Esophagus (tissue), 2 donors: Measurements from ENCODE around the gene IL13. TPM values are rescaled to one million over a fixed set of nuclear protein-coding genes. Genes with fewer than 3 reads are reported as not detected.

Experiments
- H3K27ac ChIP-seq, 2 donors: one replicate each; pipeline ENCODE4 v1.5.1; 2013; ENCODE audit warnings: low read depth in 2 of 2, mild to moderate bottlenecking in 2 of 2, inconsistent platforms in 1 of 2, low read length in 1 of 2, moderate library complexity in 1 of 2
- H3K27me3 ChIP-seq, 2 donors: one replicate each; pipeline ENCODE4 v1.6.1; 2013; ENCODE audit warnings: low read length in 2 of 2, control low read depth in 1 of 2, mild to moderate bottlenecking in 1 of 2; ENCODE audit not compliant: insufficient read depth in 2 of 2, control insufficient read depth in 1 of 2
- H3K36me3 ChIP-seq, 2 donors: one replicate each; pipeline ENCODE4 v1.6.1; 2013; ENCODE audit warnings: low read length in 1 of 2; ENCODE audit not compliant: control insufficient read depth in 2 of 2, insufficient read depth in 2 of 2
- H3K4me1 ChIP-seq, 2 donors: one replicate each; pipeline ENCODE4 v1.6.1; 2013; ENCODE audit warnings: low read length in 1 of 2; ENCODE audit not compliant: control insufficient read depth in 2 of 2, insufficient read depth in 2 of 2
- H3K4me3 ChIP-seq, 2 donors: one replicate each; pipeline ENCODE4 v1.5.1; 2013; ENCODE audit warnings: low read length in 2 of 2, mild to moderate bottlenecking in 2 of 2, low read depth in 1 of 2, moderate library complexity in 1 of 2
- H3K9me3 ChIP-seq, 2 donors: one replicate each; pipeline ENCODE4 v1.6.1; 2013; ENCODE audit warnings: mild to moderate bottlenecking in 2 of 2, low read depth in 1 of 2, low read length in 1 of 2, moderate library complexity in 1 of 2; ENCODE audit not compliant: control insufficient read depth in 2 of 2, insufficient read depth in 1 of 2
- WGBS, 2 donors: extraction: QIAGEN DNeasy Blood & Tissue Kit; methylation state at CpG; one replicate each; pipeline ENCODE4 v1.1.7; 2013; 5-methylcytosine and 5-hydroxymethylcytosine counted together
- polyA plus RNA-seq, 2 donors: library from polyadenylated mRNA; stranded (reverse); fragments of 200-250 nt; gene quantifications; one replicate each; pipeline ENCODE4 v1.2.3, GENCODE V29; 2013
- donor health status: healthy with polysubstance abuse.
- donor health status: Bipolar disorder and iron deficiency.

The IL13 gene
- polyA plus RNA-seq, 2 donors = not detected

GRCh38 chr5:132653716-132654115 lies 4.3 kb upstream of the IL13 start:
- Histone ChIP-seq H3K4me1 (peaks cover 5 to 8% of the 10 kb centered on the region in 2 donors), H3K27ac (no peak overlapping the region), H3K27me3 (peaks cover 0 to 4% of the 10 kb centered on the region in 2 donors), H3K9me3 (no peaks in the 10 kb centered on the region), H3K4me3 (no peak overlapping the region), H3K36me3 (no peaks in the 10 kb centered on the region)
- 29 to 40% methylated on average over 7 of the region's 7 CpGs for WGBS, 2 donors

- H3K4me1 ChIP-seq = peaks cover 5 to 8% of the 10 kb centered on the region in 2 donors
- WGBS, 2 donors = 5 to 6% methylated on average over 72 to 92 of the region's 92 CpGs
- H3K4me3 ChIP-seq = peak overlapping the region; percentile 35 to 37
- H3K9me3 ChIP-seq = no peaks in the 10 kb centered on the region
- no peak overlapping the region for H3K27ac ChIP-seq
- H3K36me3 ChIP-seq = no peaks in the 10 kb centered on the region
- H3K27me3 ChIP-seq = peaks cover 0 to 4% of the 10 kb centered on the region in 2 donors
These were observed 1.9 kb upstream of the IL13 start for GRCh38 chr5:132655821-132656773.

- H3K27ac ChIP-seq = no peak overlapping the region
- H3K36me3 ChIP-seq = no peaks in the 10 kb centered on the region
- H3K4me1 ChIP-seq = peaks cover 5 to 8% of the 10 kb centered on the region in 2 donors
- H3K9me3 ChIP-seq = no peaks in the 10 kb centered on the region
- no peak overlapping the region for H3K4me3 ChIP-seq
- 63 to 71% methylated on average over 12 of the region's 12 CpGs for WGBS, 2 donors
- H3K27me3 ChIP-seq = peaks cover 0 to 4% of the 10 kb centered on the region in 2 donors
These were observed 1.1 kb upstream of the IL13 start for GRCh38 chr5:132656774-132657355.

DNA sequence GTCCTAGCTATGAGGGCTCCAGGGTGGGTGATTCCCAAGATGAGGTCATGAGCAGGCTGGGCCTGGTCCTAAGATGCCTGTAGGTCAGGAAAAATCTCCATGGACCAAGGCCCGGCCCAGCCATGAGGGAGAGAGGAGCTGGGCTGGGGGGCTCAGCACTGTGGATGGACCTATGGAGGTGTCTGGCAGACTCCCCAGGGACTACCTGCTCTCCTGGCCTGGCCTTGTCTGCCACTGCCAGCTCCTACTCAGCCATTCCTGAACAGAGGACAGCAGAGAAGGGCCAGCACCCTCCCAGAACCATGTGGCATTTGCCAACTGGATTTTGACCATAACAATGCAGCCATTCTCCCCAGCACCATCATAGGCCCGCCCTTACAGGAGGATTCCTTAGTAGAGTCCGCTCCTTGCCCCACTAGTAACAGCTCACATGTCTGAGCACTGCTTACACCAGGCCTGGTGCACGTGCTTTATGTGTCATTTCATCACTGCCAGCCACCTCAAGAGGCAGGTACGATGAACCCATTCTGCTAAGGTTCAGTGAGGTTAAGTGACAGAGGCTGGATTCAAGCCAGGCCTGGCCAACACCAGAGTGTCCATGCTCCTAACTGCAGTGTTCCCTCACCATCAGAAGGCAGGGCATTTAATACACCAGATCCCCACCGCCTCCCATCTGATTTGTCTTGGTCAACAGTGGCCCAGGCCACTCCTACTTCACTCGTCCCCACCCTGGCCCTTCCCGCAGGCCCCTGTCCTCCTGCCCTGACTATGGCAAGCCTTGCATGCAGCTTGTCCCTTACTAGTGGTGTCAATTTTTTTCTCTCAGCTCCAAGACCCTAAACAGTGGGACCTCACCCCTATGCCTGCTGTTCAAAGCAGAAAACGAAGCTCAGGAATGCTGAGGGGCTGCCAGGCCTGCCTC lies 669 bp downstream of the IL13 start:
- Histone ChIP-seq H3K4me1 (peaks cover 5 to 8% of the 10 kb centered on the region in 2 donors), H3K36me3 (no peaks in the 10 kb centered on the region), H3K9me3 (no peaks in the 10 kb centered on the region), H3K27me3 (peaks cover 0 to 4% of the 10 kb centered on the region in 2 donors), H3K27ac (no peak overlapping the region), H3K4me3 (no peak overlapping the region)
- 88 to 91% methylated on average over 9 of the region's 9 CpGs for WGBS, 2 donors

- Histone ChIP-seq H3K4me1 (peaks cover 5 to 8% of the 10 kb centered on the region in 2 donors), H3K4me3 (no peak overlapping the region), H3K27me3 (peaks cover 0 to 4% of the 10 kb centered on the region in 2 donors), H3K27ac (no peak overlapping the region), H3K36me3 (no peaks in the 10 kb centered on the region), H3K9me3 (no peaks in the 10 kb centered on the region)
- 88 to 89% methylated on average over 23 of the region's 23 CpGs for WGBS, 2 donors
These were observed 1.9 kb downstream of the IL13 start for GRCh38 chr5:132659598-132660493.

DNA sequence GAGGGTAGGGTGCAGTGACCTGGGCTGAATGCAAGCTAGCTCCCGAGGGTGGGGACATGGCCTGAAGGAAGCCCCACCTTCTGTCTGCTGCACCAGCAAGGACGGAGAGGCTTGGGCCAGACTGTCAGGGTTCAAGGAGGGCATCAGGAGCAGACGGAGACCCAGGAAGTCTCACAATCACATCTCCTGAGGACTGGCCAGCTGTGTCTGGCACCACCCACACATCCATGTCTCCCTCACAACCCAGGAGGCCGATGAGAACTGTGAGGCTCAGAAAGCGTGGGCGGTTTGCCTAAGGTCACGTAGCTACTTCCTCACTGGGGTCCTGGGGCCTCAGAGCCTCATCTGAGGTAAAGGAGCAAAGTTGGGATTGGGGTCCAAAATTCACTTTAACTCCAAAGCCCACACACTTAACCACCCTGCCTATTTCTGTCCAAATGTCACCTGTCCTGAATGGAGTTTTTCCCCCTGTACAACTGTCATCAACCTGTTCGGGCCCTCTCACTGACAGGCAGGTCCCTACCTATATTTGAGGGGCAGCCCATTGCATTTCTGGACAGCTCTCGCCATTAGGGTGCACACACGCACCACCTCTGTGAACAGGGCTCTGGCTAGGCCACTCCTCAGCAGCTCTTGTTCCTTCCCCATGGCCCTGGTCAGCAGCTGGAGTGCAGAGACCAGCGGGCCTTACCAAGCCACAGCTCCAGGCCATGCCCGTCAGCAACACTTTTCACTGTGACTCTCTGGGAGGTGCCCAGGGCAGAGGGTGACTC lies 3.4 kb downstream of the IL13 start:
- Histone ChIP-seq H3K9me3 (no peaks in the 10 kb centered on the region), H3K27ac (no peak overlapping the region), H3K36me3 (no peaks in the 10 kb centered on the region), H3K4me1 (peaks cover 0 to 1% of the 10 kb centered on the region in 2 donors), H3K27me3 (peaks cover 0 to 4% of the 10 kb centered on the region in 2 donors), H3K4me3 (no peak overlapping the region)
- 82 to 83% methylated on average over 12 of the region's 12 CpGs for WGBS, 2 donors

DNA sequence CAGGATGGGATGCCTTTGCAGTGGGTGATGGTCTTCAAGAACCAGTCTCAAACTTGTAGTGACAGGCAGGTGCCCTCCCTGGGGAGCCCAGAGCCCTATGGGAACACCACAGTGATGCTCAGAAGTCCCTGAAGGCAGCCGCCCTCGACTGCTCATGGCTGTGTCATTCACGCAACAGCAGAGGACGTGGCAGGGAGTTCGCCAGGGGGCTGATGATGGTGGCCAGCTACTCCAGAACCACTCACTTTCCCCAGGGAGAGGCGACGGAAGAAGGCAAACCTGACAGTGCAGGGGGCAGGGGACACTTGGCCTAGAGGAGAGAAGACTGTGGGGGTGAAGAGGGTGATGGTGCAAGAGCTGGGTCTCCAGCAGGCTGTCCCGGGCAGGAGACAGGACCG lies 4.0 kb downstream of the IL13 start:
- H3K36me3 ChIP-seq = no peaks in the 10 kb centered on the region
- WGBS, 2 donors = 95 to 96% methylated on average over 9 of the region's 9 CpGs

DNA sequence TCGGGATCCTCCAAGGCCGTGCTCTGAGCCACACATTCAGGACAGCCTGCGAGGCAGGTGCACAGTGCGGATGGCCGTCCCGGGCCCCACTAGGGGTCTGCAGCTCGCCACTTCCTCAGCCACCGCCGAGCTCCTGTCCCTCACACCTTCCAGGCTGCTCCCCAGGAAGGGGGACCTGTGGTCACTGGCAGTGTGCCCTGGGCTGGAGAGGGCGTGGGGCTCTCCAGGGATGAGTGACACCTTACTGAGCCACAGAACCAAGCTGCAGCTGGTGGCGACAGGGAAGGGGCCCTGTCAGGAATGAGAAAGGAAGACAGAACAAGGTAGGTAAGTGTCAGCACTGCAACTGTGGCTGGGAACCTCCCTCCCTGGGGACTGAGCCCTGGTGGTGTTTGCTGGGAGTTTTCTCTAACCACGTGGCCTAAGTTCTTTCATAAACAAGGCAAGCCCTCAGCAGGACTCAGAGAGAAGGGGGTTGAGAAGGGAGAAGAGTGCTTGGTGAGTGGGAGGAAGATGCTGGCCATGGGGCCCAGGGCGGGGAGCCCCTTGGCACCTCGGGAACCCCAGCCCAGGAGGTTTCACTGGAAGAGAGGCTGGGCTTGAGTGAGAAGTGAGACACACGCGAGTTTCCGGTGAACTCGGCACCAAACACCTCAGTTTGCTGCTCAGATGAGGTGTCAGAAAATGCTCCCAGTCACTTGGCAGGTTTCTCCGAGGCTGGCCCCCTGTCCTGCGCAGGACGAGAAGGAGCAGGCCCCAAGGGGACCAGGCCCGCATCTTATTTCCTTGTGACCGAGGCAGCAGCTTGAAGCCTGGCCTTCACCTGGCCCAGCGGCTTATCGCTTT lies 5.2 kb downstream of the IL13 start:
- no peaks in the 10 kb centered on the region for H3K27me3 ChIP-seq
- no peaks in the 10 kb centered on the region for H3K9me3 ChIP-seq
- no peaks in the 10 kb centered on the region for H3K4me1 ChIP-seq
- no peak overlapping the region for H3K27ac ChIP-seq
- H3K4me3 ChIP-seq = no peak overlapping the region
- no peaks in the 10 kb centered on the region for H3K36me3 ChIP-seq
- WGBS, 2 donors = 73 to 79% methylated on average over 25 of the region's 25 CpGs

More for the DNA sequence above, 4.0 kb downstream of the IL13 start:
- H3K27me3 ChIP-seq = no peaks in the 10 kb centered on the region
- H3K4me3 ChIP-seq = no peak overlapping the region
- no peaks in the 10 kb centered on the region for H3K4me1 ChIP-seq
- H3K9me3 ChIP-seq = no peaks in the 10 kb centered on the region
- no peak overlapping the region for H3K27ac ChIP-seq
